ENCODE data around the gene KBTBD12.

DNA sequence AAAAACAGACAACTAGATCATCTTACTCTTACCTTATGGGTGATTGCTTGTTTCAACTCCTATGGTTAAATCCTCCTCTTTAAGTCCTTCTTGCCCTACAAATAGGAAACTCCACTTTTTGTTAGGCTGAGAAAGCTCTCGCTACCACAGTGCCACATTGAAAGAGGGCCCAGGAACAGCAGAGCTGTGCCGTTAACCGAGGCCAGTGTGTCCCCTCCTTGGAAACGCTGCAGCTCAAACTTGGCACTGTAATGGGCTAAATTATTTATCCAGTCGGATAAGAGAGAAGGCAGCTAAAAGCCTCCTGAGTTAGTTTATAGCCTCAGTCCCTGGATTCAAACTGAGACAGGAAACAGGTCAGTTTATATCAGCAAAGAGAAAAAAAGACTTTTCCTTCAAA, 46.1 kb downstream of the KBTBD12 start:
- TF ChIP-seq ZNF274 (IDR thresholded peaks at IDR 0.05; ENCODE audit: low read depth, low read length), result no peak
- TF ChIP-seq SUZ12 (IDR thresholded peaks at IDR 0.05; ENCODE audit: extremely low read depth, insufficient read depth, insufficient read length), result no peak
- TF ChIP-seq YY1 (IDR thresholded peaks at IDR 0.05; ENCODE audit: insufficient read depth, insufficient read length), result no peak

Measured in NT2/D1 (cell line).